GM19324 (cell line): ENCODE measurements around the gene PDGFC.
"Not testable (repeated sequence)": the region's sequence is repeated elsewhere in the genome, so short reads cannot be mapped to it uniquely, and the experiment has no call there.

Experiments used
- ATAC-seq: cut with Tn5 transposase; IDR thresholded peaks from one replicate; pipeline ENCODE4 v1.9.1; 2021; ENCODE audit warnings: mild to moderate bottlenecking, moderate library complexity; ENCODE audit not compliant: unreplicated experiment, low FRiP score

The PDGFC gene

DNA sequence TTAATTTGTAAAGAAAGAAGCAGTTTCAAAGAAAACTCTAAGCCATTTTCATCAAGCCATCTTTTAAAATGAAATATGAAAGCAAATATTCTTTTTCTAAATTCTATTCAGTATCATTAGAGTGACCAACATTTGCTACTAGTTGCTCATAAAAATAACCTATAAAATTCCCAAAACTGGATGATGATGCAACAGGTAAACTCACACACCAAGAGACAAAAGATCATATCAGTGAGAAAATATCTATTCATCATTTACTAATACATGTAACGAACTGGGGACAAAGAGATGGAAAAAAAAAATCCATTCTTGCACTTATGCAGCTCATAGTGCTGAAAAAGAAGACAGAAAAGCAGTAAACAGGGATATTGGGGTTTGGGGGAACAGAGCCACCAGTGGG lies 48.1 kb downstream of the PDGFC start:
- ATAC-seq, result no peak

DNA sequence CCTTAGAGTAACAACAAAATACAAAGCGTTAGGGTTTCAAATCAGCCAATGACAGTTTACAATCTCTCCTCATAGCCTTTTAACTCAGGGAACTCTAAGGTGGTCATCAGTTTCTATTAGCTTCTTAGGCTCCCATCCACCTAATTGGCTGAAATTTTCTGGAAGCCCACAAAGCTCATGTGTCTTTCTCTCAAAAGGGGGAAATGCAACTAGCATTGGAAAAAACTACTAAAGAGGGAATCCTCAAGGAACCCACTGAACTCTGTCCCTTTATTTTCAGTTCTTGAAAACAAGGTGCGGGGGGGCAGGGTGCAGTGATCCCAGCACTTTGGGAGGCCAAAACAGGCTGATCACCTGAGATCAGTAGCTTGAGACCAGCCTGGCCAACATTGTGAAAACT lies 56.4 kb downstream of the PDGFC start:
- no peak for ATAC-seq

DNA sequence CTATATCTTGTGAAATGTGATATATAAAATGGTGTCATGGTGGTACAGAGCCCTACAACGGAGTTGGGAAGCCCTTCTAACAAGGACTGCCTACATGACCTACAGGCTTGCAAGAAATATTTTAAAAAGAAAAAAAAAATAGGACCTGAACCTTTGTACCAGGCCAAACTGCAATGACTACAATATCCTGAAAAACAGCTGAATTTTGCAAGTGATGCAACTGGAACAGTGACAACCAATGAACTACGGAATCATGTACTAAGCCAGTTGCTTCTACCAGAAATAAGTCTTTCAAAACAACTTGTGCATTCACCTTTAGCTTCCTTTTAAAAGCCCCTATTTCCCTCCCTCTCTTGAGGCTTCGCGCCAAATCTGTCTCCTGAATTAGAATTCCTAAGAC lies 58.4 kb downstream of the PDGFC start:
- no peak for ATAC-seq

DNA sequence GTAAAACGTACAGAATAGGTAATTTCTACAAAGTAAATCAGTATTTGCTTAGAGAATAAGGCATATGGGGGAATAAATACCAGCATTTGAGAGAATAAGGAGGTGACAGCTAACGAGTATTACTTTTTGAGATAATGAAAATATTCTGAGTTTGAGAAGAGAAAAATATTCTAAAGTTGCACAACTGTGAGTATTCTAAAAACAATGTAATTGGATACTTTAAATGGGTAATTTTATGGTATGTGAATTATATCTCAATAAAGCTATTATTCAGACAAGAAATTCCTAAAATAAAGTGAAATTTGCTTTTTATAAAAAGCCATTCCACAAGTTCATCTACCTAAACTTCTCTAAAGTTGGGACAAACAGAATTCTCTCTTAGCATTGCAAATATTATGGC lies 62.6 kb downstream of the PDGFC start:
- no peak for ATAC-seq

DNA sequence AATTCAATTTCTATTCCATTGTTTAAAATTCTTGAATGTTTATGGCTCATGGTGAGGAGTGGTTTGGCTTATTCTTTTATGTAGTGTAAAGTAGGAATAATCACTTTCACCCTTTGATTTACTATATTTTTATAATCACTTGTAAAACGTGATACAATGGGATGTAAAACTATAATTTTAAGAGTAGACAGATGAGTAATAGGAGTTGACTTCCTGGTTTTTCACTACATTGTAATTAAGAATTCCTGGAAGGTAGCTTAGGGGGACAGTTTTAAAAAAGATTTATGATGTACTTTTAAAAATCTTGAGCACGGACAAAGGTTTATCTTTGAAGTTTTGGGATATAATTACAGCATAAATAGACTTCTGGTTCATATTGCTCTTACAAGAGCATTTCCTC lies 65.3 kb downstream of the PDGFC start:
- no peak for ATAC-seq

DNA sequence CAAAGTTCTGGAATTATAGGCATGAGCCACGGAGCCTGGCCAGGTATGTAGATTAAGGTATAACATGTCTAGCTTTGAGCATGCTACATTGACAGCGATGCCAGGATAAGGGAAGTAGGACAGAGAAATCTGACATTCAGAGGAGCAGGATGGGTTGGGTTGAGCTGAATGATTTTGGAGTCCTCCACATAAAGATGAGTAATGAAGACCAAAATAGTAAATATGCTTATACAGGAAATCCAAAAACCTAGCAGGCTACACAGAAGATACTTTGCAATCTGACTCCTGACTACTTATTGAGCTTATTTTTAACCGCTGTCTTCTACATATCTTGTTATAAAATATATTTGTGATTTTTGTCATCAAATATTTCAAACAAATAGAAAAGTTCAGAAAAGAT lies 69.7 kb downstream of the PDGFC start:
- ATAC-seq, result no peak

DNA sequence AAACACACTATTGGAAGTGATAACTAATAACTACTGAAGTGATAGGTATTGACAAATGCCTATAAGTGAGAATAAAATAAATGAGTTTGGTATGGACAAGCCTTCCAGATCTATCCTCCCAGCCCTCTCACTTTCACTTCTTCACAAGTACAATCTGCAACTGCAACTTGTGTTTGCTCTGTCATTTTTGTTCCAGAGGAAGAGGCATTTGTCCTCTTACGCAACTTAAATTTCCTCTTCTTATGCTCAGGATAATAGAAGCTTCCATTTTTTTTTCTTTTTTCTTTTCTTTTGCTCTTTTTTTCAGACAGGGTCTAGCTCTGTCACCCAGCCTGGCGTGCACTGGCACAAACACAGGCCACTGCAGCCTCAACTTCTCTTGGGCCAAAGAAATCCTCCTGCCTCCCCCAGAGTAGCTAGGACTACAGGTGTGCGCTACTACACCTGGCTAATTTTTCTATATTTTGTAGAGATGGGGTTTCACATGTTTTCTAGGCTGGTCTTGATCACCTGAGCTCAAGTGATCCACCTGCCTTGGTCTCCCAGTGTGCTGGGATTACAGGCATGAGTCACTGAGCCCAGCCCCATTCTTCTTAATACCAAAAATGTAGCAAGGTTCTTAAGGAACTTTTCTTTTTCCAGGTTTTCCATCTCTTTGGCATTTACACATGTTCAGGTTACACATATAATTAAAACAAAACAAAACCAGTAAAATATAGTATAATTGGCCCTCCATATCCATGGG lies 73.1 kb downstream of the PDGFC start:
- no peak for ATAC-seq

DNA sequence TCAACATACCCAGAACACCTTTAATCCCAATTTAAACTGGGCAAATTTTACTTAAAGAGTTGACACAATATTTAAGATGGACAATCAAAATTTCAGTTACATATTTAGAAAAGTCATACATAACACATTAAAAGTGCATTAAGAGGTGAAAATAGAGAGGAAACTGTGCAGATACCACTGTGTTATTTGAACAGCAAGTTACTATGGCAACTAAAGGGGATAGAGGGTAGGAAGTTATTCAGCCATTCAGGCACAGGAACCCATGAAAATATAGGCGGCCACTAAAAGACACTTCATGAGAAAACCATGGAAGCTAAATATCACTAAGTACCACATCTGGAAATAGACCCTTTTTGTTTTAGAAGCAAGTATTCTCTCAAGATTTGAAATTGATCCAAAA lies 75.1 kb downstream of the PDGFC start:
- ATAC-seq, result no peak

DNA sequence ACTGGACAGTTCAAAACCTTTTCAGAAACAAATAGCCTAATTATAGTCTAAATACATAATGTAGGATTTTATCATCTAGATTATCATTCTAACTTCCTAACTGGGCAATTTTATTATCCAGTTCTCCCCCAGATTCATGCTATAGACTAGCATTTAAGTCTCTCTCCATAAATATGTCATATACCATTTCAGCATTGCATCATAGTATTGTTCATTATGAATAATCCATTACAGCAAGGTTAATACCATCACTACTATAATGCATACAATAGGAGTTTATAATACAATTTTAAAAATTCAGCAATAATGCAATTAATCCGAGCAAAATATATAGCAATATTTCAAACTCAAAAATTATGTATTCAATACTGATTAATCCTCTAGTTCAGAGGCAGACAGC lies 77.4 kb downstream of the PDGFC start:
- no peak for ATAC-seq

DNA sequence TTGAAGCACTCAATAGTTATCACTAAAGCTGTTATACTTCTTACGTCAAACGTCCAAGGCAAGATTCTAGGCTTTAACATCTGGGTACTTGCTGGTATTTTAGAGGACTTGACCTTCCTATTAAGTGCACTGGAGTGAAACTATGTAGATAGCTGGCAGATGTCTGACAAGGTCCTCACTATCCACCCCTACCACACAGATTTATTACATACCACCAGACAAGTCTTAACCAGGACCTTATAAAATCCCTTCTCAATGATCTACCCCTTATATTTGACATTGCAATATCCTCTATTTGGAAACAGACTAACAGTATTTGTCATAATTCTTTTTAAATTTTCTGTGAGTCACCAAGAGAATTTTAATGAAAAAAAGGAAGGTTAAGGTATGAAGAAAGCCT lies 78.8 kb downstream of the PDGFC start:
- ATAC-seq, result no peak

DNA sequence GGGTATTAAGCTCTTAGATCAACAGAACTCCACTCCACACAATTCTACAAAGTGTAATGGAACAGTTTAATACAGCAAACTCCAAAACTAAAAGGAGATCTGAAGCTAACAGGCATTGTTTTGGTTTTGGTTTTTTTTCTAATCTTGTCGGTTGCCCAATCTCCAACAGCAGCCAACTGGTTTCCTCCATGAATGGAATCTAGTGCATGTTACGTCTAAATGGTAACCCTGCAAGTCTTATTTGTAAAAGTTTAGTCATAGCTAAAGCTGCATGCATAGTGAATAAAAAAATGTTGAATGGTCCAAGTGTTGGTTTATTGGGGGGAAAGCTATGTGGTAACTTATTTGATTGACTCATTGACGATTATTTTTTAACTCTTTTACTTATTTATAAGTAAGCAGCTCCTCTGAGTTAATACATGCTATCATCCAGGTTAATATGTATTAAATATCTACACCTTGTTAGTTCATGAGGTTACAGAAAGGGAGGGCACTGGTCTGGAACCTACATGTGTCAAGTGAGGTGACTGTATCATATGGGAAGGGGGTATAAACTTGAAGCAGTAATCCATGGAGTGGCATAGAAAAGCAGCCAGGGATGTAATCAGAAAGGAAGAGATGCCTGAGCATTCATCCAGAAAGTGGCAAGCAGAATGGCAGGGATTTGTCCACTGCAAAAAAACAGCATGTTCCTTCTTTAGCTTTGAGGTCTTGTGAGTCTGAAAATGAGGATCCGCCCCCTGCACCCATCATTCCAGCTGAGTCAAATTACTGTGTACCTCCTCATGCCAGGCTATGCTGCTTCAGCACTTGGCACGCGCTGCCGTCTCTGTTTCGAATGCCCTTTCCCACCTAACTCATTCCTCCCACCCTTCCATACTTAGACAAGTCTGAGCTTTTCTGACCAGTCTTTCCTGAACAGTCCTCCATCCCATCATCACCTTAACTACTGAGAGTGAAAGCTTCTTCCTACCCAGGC lies 81.7 kb downstream of the PDGFC start:
- no peak for ATAC-seq

DNA sequence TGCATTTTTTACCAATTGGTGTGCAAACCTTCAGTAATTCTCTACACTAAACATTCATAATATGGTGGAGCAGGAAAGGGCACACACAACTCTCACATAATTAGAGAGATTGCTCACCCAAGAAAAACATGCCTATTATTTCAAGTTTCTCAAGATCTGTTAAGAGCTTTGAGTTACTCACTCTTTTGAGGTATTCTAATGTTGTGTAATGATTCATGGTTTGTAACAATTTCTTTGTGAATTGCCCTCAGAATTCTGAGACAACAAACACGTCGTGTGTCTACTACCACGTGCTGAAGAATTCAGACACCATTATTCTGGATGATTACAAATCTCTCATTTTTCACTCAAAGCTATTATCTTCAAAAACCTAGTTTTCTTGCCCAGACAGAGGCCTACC lies 82.8 kb downstream of the PDGFC start:
- ATAC-seq, result no peak

DNA sequence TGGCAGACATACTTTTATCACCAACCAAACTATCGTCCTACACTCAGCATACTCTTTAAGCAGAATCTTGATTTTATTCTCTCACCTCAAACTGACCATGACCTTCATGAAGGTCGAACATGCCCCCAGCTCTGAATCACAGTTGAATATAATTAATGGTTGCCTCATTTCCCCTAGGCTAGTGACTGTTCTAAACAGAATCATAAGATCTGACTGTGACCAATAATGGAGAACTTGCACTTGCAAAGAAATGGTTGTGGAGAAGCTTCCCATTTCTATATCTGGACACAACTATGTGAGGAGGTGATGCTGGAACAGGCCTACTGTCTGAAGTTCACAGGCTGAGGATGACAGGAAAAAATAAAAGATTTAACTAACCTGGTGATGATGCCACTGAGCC lies 85.1 kb downstream of the PDGFC start:
- ATAC-seq, result no peak

DNA sequence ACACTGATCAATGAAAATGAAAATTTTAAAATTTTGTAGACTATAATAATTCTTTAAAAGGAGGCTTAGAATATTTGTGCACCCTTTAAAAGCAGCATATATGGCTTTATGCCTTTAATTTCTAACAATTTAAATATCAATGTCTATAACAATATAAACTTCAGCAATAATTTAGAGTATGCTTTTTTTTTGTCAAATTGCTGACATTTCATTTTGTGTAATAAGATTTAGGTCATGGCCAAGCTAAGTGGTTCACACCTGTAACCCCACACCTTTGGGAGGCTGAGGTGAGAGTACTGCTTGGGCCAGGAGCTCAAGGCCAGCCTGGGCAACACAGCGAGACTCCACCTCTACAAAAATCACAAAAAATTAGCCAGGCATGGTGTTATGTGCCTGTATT lies 86.2 kb downstream of the PDGFC start:
- no peak for ATAC-seq

DNA sequence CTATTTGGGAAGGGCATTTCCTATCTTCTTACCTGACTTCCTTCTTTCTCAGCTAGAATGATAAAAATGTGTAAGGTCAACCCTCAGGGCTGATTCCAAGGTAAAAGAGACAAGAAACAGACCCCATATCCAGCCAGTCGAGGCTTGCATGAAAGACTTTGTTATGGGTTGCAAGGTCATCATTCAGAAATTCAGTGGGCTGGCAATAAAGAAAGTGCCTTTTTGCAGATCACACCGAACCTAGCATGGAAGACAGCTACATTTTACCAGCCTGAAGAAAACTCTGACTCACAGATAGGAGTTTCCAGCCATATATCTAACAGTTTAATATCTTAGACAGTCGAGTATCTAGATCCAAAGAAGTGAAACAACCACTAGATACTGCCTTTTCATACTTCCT lies 87.4 kb downstream of the PDGFC start:
- ATAC-seq, result no peak

DNA sequence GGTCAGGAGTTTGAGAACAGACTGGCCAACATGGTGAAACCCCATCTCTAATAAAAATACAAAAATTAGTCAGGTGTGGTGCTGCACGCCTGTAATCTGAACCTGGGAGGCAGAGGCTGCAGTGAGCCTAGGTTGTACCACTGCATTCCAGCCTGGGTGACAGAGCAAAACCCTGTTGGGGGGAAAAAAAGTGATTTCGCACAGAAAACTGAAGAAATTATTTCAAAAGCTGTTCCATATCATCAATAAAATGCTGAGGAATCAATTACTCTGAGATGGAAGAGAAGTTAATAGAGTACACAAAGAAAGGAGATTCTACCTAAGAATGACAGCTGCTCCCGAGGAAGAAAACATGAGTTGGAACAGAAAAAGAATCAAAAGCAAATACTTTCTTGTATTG lies 95.9 kb downstream of the PDGFC start:
- no peak for ATAC-seq

DNA sequence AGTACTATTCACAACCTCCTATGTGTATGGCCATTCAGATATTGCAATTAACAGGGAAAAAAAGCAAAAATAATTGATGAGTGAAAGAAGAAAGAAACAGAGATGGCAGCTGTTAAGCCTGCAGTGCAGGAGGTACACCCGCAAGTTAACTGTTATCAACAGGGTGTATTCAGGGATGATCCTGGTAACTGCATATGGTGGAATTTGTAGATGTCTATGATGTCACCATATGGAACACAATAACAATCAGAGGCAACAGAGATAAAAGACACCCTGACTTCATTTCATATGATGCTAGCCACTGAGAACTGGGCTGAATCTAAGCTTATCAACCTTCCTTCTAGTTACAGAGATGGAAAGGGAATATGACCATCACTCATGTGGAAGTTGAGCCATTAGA lies 96.5 kb downstream of the PDGFC start:
- ATAC-seq, result no peak

DNA sequence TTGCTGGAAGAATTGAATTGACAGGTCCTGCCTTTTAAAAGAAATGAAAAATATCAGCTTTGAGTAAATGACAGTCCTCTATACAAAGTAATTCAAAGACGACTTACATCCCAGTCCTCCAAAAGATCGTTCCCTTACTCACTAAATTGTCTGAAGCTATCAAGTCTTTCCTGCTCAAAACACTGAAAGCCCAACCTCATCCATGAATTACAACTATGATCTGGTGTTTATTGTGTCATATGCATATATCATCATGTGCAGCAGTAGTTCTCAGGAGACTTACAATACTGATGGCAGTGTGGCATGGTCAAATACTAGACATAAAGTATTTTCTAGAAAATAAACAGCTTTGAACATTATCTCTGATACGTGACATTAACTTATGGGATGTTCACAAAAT lies 97.8 kb downstream of the PDGFC start:
- no peak for ATAC-seq

DNA sequence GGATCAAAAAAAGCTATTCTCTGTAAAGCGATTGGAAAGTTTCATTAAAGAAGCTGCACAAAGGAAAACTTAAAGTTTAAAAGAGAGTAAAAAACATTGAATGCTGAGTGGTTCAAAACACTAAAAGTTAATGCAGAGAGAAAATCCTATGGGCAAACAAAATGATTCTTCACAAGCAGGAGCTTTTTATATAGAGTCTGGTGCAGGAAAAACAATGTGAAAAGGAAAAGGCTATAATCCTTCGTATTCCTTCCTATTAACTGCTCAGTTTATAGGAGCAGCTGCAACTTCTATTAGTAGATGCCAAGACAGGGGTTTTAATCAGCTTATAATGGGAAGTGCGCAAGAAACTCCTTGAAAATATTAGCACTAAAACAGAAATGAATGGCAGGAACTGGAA lies 100.7 kb downstream of the PDGFC start:
- no peak for ATAC-seq

DNA sequence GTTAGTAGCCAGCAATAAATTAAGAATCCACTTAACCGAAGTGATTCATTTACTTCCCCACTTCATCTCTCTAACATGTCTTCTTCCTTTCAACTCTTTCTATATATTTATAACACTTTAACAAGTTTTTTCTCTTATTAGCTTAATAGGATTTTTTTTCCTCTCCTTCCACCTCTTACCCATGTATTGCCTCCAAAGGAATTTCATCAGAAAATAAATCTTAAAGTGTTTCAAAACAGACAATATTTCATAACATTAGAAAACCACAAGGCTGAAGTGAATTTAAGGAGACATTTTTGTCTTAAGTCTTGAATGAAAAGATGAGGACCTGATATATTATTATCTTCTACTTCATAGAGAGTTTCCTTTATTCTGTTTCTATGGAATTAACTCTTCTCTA lies 101.5 kb downstream of the PDGFC start:
- ATAC-seq, result no peak

DNA sequence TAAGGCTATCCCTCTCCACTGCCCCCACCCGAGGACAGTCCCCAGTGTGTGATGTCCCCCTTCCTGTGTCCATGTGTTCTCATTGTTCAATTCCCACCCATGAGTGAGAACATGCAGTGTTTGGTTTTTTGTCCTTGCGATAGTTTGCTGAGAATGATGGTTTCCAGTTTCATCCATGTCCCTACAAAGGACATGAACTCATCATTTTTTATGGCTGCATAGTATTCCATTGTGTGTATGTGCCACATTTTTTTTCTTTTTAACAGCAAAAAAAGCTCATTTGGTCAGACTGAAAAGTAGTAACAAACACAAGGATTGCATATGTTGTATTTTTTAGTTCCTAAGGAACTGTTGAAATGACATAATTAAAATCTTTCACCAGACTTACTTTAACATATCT lies 105.5 kb downstream of the PDGFC start:
- not testable (repeated sequence) for ATAC-seq

DNA sequence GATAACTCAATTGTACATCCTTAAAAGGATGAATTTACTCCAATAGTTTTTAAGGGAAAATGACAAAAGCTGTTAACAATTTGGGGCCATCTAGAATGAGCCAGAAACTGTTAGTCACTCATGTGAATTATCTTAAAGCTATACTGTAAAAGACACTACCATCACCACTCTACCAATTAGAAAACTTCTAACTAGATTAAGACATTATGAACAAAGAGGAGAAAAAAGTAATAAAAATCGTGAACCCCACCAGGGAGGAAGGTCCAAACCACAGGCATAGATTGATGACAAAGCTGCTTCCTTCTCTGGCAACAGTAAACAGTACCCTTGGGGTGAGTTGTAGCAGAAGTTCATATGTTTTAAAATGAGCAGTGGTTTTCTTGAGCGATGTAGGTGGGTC lies 106.1 kb downstream of the PDGFC start:
- no peak for ATAC-seq
